H1 (cell line): ENCODE data around the gene PSME2. TPM values are rescaled to one million over a fixed set of nuclear protein-coding genes. Genes with fewer than 3 reads are reported as not detected.

Experiments
- SP2 ChIP-seq: IDR thresholded peaks from 2 replicates; pipeline ENCODE4 v1.6.1; 2012; ENCODE audit warnings: mild to moderate bottlenecking, low read length, inconsistent platforms
- SRF ChIP-seq: IDR thresholded peaks from 2 replicates; pipeline ENCODE4 v1.6.1; 2011; ENCODE audit warnings: mild to moderate bottlenecking, low read depth, low read length, moderate library complexity
- TAF7 ChIP-seq: optimal IDR thresholded peaks from 2 replicates; pipeline ENCODE3; 2011; ENCODE audit warnings: low read depth, mild to moderate bottlenecking, inconsistent platforms, low read length, moderate library complexity, borderline replicate concordance
- polyA plus RNA-seq, 7 experiments: library from polyadenylated mRNA; depleted of rRNA in 3 of 7; stranded (reverse) in 5 of 7; unstranded in 2 of 7; fragments of >200 nt in 5 of 7; fragments of 200-250 nt in 2 of 7; gene quantifications; 1 replicate in 5 of 7; 2 replicates in 1 of 7; 4 replicates in 1 of 7; pipeline versions ENCODE4 v1.2.1 to v1.2.3, GENCODE V29; 2011 to 2013; ENCODE audit warnings: missing spikeins in 2 of 7, mixed read lengths in 2 of 7
- total RNA-seq: library from RNA; stranded (reverse); fragmentation: NEBNext Ultra II Directional; extraction: Animal tissue kit (Norgen Biotek cat#: 25700); gene quantifications from 2 replicates; pipeline ENCODE4 v1.2.1, GENCODE V29; 2021

PSME2 gene
- total and polyA plus RNA-seq, 2 of the 8 experiments (the other 6 are each of a cell fraction or from before 2014, with no cell fraction given): 71.8 to 111 TPM

DNA sequence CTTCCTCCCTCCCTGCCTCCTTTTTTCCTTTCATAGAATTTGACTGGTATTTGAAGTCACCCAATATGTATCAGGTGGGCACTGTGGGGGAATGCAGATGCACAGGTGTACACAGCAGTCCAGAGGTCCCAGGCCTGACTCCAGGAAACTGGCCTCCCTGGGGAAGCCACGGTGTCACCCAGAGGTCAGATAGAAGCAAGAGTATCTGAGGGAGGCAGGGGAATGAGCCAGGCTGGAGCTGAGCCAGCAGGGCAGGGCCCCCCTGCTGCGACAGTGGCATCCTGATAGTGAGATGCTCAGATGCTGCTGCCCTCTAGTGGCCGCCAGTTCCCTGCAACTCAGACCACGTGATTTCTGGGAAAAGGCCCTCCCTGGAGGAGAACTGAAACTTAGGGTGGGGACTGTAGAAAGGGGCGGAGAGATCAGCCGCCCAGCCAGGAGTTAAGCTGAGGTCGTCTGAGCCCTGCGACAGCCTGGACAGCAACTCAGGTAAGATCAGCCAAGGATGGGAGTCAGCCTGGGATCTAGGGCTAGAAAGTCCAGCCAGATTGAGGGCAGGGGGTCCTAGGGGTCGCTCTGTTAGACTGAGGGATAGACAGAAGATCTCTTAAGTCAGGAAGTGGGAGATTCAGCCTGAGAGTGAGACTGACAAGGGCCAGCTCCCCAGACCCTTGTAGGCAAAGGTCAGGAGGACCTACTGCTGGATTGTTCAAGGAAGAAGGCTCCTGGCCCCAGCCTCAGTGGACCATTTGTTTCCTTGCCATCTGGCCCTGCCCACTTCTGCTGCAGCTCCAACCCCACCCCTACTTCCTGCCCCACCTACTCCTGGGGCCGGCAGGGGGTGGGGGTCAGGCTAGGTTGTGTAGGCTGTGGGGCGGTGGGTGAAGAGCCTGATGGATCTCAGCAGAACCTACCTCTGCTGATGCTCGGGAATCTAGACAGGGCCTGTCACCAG is 14.7 kb upstream of the PSME2 start, which contains the start of gene IRF9 (continued):
- no peak for TF ChIP-seq SP2
- TF ChIP-seq TAF7: peak; percentile 41
- TF ChIP-seq SRF: no peak
